Liver (tissue), 9 donors: Measurements from ENCODE around the gene NUB1. TPM values are rescaled to one million over a fixed set of nuclear protein-coding genes. Genes with fewer than 3 reads are reported as not detected.

Source experiments
- DNase-seq: peaks from one replicate; pipeline ENCODE4 v3.0.0-alpha.2; 2017; ENCODE audit warnings: low spot score
- H3K27ac ChIP-seq, 2 donors: one replicate each; pipeline ENCODE4 v1.7.0; 2013; ENCODE audit warnings: inconsistent platforms in 2 of 2, low read length in 2 of 2, control low read depth in 1 of 2, low read depth in 1 of 2, mild to moderate bottlenecking in 1 of 2
- H3K27me3 ChIP-seq, 4 donors: one replicate each; pipeline versions ENCODE4 v1.6.1 to v1.7.0; 2013; ENCODE audit warnings: low read length in 3 of 4, inconsistent platforms in 1 of 4, mild to moderate bottlenecking in 1 of 4, moderate library complexity in 1 of 4; ENCODE audit not compliant: control insufficient read depth in 4 of 4, insufficient read depth in 4 of 4
- H3K36me3 ChIP-seq, 4 donors: one replicate each; pipeline versions ENCODE4 v1.6.1 to v1.7.0; 2013; ENCODE audit warnings: low read length in 3 of 4, mild to moderate bottlenecking in 3 of 4, low read depth in 1 of 4, moderate library complexity in 1 of 4; ENCODE audit not compliant: control insufficient read depth in 4 of 4, insufficient read depth in 3 of 4
- H3K4me1 ChIP-seq, 4 donors: one replicate each; pipeline versions ENCODE4 v1.6.1 to v1.7.0; 2013; ENCODE audit warnings: low read length in 3 of 4, mild to moderate bottlenecking in 3 of 4, moderate library complexity in 1 of 4; ENCODE audit not compliant: control insufficient read depth in 4 of 4, insufficient read depth in 4 of 4
- H3K4me3 ChIP-seq, 3 donors: one replicate each; pipeline versions ENCODE4 v1.6.1 to v1.7.0; 2013; ENCODE audit warnings: low read length in 3 of 3, control low read depth in 1 of 3, low read depth in 1 of 3, mild to moderate bottlenecking in 1 of 3
- H3K9ac ChIP-seq, 2 donors: one replicate each; pipeline ENCODE4 v1.7.0; 2013; ENCODE audit warnings: low read length in 2 of 2, mild to moderate bottlenecking in 2 of 2, moderate library complexity in 2 of 2, control low read depth in 1 of 2, low read depth in 1 of 2
- H3K9me3 ChIP-seq, 4 donors: one replicate each; pipeline versions ENCODE4 v1.6.1 to v1.7.0; 2013; ENCODE audit warnings: low read length in 3 of 4; ENCODE audit not compliant: control insufficient read depth in 4 of 4
- EGR1 ChIP-seq, 2 donors: IDR thresholded peaks; 2 replicates each; pipeline ENCODE4 v1.6.1; 2016 to 2018; ENCODE audit warnings: antibody characterized with exemption in 2 of 2, low read depth in 2 of 2
- FOXA1 ChIP-seq: IDR thresholded peaks from 2 replicates; pipeline ENCODE4 v1.6.1; 2016; ENCODE audit warnings: antibody characterized with exemption
- FOXA2 ChIP-seq: IDR thresholded peaks from 2 replicates; pipeline ENCODE4 v1.6.1; 2016; ENCODE audit warnings: antibody characterized with exemption
- GABPA ChIP-seq, 2 donors: IDR thresholded peaks in 1 of 2; conservative IDR thresholded peaks in 1 of 2; 2 replicates each; pipeline ENCODE4 v1.6.1; 2016; ENCODE audit warnings: antibody characterized with exemption in 2 of 2, mild to moderate bottlenecking in 1 of 2, moderate library complexity in 1 of 2
- HNF4A ChIP-seq, 2 donors: conservative IDR thresholded peaks; 2 replicates each; pipeline ENCODE4 v1.6.1; 2016; ENCODE audit warnings: antibody characterized with exemption in 2 of 2, mild to moderate bottlenecking in 2 of 2
- HNF4G ChIP-seq: IDR thresholded peaks from 2 replicates; pipeline ENCODE4 v1.6.1; 2016; ENCODE audit warnings: antibody characterized with exemption
- JUND ChIP-seq, 2 donors: IDR thresholded peaks; 2 replicates each; pipeline ENCODE4 v1.6.1; 2016; ENCODE audit warnings: antibody characterized with exemption in 2 of 2
- NR2F2 ChIP-seq: IDR thresholded peaks from 2 replicates; pipeline ENCODE4 v1.6.1; 2016; ENCODE audit warnings: antibody characterized with exemption
- RAD21 ChIP-seq, 2 donors: IDR thresholded peaks; 2 replicates each; pipeline ENCODE4 v1.6.1; 2016; ENCODE audit warnings: antibody characterized with exemption in 2 of 2, mild to moderate bottlenecking in 2 of 2
- RXRA ChIP-seq, 2 donors: IDR thresholded peaks; 2 replicates each; pipeline ENCODE4 v1.6.1; 2017 to 2018; ENCODE audit warnings: antibody characterized with exemption in 2 of 2, mild to moderate bottlenecking in 1 of 2
- SP1 ChIP-seq: IDR thresholded peaks from 2 replicates; pipeline ENCODE4 v1.6.1; 2018; ENCODE audit warnings: antibody characterized with exemption, mild to moderate bottlenecking
- TAF1 ChIP-seq: conservative IDR thresholded peaks from 2 replicates; pipeline ENCODE4 v1.6.1; 2016; ENCODE audit warnings: antibody characterized with exemption, mild to moderate bottlenecking
- YY1 ChIP-seq: IDR thresholded peaks from 2 replicates; pipeline ENCODE4 v1.6.1; 2016; ENCODE audit warnings: antibody characterized with exemption, mild to moderate bottlenecking
- WGBS: extraction: QIAGEN DNeasy Blood & Tissue Kit; methylation state at CpG from one replicate; pipeline ENCODE4 v1.1.7; 2013; 5-methylcytosine and 5-hydroxymethylcytosine counted together
- polyA plus RNA-seq, 2 donors: library from polyadenylated mRNA; stranded (reverse) in 1 of 2; unstranded in 1 of 2; fragments of 200-250 nt in 1 of 2; fragments of >200 nt in 1 of 2; fragmentation: Nextera tagmentation in 1 of 2; extraction: Ambion mirVana in 1 of 2; gene quantifications; one replicate each; pipeline versions ENCODE4 v1.2.1 to v1.2.3, GENCODE V29; 2013 to 2015
- total RNA-seq, 2 donors: library from RNA; depleted of rRNA; stranded (reverse); fragments of >200 nt; gene quantifications; one replicate each; pipeline ENCODE4 v1.2.3, GENCODE V29; 2014
- TF ChIP-seq, protein P1 (sequence below): IDR thresholded peaks from 2 replicates; pipeline ENCODE4 v1.6.1; 2016; ENCODE audit warnings: antibody characterized with exemption
- TF ChIP-seq, protein P2 (sequence below): IDR thresholded peaks from 2 replicates; pipeline ENCODE4 v1.6.1; 2016; ENCODE audit warnings: antibody characterized with exemption
- TF ChIP-seq, protein P3 (sequence below): IDR thresholded peaks from 2 replicates; pipeline ENCODE4 v1.6.1; 2016; ENCODE audit warnings: antibody characterized with exemption
- TF ChIP-seq, protein P4 (sequence below): IDR thresholded peaks from 2 replicates; pipeline ENCODE4 v1.6.1; 2016; ENCODE audit warnings: antibody characterized with exemption, mild to moderate bottlenecking
- TF ChIP-seq, protein P5 (sequence below): fragments of 150-350 bp; IDR thresholded peaks from 2 replicates; pipeline ENCODE4 v1.5.1; 2017; ENCODE audit warnings: improper control_type of control experiment, low read depth, low read length; ENCODE audit not compliant: missing input control
- donor health status: healthy.
- donor health status: healthy.
- donor health status: healthy.
- donor health status: healthy.
- donor health status: healthy.

Gene NUB1
- total and polyA plus RNA-seq, 4 donors = 14.0 to 27.9 (median 18.8) TPM

DNA sequence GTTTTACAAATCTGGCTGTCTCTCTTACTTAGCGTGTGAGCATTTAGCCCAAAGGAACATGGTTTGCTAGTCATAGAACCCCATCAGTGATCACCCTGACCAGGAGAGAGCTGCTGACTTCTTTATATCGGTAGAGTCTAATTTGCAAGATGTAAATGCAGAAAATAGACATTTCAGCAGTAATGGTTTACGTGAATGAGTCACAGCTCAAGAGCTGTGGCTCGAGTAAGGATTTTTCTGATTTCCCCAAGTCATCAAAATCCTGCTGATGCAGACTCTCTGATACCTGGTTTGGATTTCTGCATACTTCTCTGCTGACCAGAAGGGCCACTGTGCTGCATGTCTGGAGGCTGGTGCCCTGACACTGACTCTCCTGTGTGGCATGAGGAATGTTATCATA is 25.7 kb downstream of the NUB1 start (continued):
- TF ChIP-seq, protein P1, sequence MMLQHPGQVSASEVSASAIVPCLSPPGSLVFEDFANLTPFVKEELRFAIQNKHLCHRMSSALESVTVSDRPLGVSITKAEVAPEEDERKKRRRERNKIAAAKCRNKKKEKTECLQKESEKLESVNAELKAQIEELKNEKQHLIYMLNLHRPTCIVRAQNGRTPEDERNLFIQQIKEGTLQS = no peak
- TF ChIP-seq, protein P2, sequence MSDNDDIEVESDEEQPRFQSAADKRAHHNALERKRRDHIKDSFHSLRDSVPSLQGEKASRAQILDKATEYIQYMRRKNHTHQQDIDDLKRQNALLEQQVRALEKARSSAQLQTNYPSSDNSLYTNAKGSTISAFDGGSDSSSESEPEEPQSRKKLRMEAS = no peak
- no peak for TF ChIP-seq SP1
- TF ChIP-seq FOXA2 = no peak
- no peak for TF ChIP-seq JUND (IDR thresholded peaks at IDR 0.05)
- TF ChIP-seq RXRA (IDR thresholded peaks at IDR 0.05) = no peak
- no peak for TF ChIP-seq RAD21 (IDR thresholded peaks at IDR 0.05)
- TF ChIP-seq GABPA (IDR thresholded peaks at IDR 0.05 in 1 of 2, conservative IDR thresholded peaks at IDR 0.05 in 1 of 2) = no peak
- TF ChIP-seq, protein P3, sequence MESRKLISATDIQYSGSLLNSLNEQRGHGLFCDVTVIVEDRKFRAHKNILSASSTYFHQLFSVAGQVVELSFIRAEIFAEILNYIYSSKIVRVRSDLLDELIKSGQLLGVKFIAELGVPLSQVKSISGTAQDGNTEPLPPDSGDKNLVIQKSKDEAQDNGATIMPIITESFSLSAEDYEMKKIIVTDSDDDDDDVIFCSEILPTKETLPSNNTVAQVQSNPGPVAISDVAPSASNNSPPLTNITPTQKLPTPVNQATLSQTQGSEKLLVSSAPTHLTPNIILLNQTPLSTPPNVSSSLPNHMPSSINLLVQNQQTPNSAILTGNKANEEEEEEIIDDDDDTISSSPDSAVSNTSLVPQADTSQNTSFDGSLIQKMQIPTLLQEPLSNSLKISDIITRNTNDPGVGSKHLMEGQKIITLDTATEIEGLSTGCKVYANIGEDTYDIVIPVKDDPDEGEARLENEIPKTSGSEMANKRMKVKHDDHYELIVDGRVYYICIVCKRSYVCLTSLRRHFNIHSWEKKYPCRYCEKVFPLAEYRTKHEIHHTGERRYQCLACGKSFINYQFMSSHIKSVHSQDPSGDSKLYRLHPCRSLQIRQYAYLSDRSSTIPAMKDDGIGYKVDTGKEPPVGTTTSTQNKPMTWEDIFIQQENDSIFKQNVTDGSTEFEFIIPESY = no peak
- TF ChIP-seq YY1 = no peak

DNA sequence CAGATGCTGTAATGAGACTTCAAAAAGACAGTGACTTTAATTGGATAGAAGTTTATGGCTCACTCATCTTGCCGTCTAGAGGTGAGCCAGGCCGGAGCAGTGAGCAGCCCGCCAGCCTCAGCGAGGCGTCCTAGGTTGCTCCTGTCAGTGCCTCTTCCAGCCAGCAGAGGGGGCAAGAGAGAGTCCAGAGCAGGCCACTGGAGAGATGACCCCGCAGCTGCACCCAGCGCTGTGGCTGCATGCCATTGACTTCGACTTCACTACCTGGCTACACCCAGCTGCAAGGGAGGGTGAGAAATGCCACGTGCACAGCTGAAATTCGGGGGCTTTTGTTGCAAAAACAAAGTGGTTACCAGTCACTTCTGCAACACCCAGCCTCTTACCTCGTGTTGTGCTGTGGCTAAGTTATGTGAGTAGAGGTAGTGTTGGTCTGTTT is 26.5 kb downstream of the NUB1 start:
- no peak overlapping the region for H3K4me3 ChIP-seq
- peaks cover 0 to 24% (median 15%) of the 10 kb centered on the region in 4 donors for H3K36me3 ChIP-seq
- peak; percentile 78 for DNase-seq
- no peak overlapping the region for H3K9ac ChIP-seq
- 11% methylated on average over 11 of the region's 11 CpGs for WGBS
- no peaks in the 10 kb centered on the region for H3K9me3 ChIP-seq
- H3K4me1 ChIP-seq = peaks cover 3 to 6% (median 4%) of the 10 kb centered on the region in 4 donors
- H3K27ac ChIP-seq = no peak overlapping the region
- no peaks in the 10 kb centered on the region for H3K27me3 ChIP-seq
- TF ChIP-seq, protein P3 = no peak
- no peak for TF ChIP-seq TAF1
- TF ChIP-seq HNF4A (conservative IDR thresholded peaks at IDR 0.05) = peak; percentile 18 to 34
- TF ChIP-seq YY1 = no peak
- no peak for TF ChIP-seq HNF4G
- peak; percentile 93 to 98 for TF ChIP-seq RAD21 (IDR thresholded peaks at IDR 0.05)
- TF ChIP-seq, protein P4, sequence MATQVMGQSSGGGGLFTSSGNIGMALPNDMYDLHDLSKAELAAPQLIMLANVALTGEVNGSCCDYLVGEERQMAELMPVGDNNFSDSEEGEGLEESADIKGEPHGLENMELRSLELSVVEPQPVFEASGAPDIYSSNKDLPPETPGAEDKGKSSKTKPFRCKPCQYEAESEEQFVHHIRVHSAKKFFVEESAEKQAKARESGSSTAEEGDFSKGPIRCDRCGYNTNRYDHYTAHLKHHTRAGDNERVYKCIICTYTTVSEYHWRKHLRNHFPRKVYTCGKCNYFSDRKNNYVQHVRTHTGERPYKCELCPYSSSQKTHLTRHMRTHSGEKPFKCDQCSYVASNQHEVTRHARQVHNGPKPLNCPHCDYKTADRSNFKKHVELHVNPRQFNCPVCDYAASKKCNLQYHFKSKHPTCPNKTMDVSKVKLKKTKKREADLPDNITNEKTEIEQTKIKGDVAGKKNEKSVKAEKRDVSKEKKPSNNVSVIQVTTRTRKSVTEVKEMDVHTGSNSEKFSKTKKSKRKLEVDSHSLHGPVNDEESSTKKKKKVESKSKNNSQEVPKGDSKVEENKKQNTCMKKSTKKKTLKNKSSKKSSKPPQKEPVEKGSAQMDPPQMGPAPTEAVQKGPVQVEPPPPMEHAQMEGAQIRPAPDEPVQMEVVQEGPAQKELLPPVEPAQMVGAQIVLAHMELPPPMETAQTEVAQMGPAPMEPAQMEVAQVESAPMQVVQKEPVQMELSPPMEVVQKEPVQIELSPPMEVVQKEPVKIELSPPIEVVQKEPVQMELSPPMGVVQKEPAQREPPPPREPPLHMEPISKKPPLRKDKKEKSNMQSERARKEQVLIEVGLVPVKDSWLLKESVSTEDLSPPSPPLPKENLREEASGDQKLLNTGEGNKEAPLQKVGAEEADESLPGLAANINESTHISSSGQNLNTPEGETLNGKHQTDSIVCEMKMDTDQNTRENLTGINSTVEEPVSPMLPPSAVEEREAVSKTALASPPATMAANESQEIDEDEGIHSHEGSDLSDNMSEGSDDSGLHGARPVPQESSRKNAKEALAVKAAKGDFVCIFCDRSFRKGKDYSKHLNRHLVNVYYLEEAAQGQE = no peak
- TF ChIP-seq GABPA (IDR thresholded peaks at IDR 0.05 in 1 of 2, conservative IDR thresholded peaks at IDR 0.05 in 1 of 2) = no peak
- TF ChIP-seq, protein P1 = no peak
- TF ChIP-seq, protein P5, sequence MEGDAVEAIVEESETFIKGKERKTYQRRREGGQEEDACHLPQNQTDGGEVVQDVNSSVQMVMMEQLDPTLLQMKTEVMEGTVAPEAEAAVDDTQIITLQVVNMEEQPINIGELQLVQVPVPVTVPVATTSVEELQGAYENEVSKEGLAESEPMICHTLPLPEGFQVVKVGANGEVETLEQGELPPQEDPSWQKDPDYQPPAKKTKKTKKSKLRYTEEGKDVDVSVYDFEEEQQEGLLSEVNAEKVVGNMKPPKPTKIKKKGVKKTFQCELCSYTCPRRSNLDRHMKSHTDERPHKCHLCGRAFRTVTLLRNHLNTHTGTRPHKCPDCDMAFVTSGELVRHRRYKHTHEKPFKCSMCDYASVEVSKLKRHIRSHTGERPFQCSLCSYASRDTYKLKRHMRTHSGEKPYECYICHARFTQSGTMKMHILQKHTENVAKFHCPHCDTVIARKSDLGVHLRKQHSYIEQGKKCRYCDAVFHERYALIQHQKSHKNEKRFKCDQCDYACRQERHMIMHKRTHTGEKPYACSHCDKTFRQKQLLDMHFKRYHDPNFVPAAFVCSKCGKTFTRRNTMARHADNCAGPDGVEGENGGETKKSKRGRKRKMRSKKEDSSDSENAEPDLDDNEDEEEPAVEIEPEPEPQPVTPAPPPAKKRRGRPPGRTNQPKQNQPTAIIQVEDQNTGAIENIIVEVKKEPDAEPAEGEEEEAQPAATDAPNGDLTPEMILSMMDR = peak; percentile 98
- TF ChIP-seq FOXA2 = no peak
- TF ChIP-seq RXRA (IDR thresholded peaks at IDR 0.05) = peak; percentile 70 to 85
- TF ChIP-seq, protein P2 = peak; percentile 18
- no peak for TF ChIP-seq FOXA1
- TF ChIP-seq JUND (IDR thresholded peaks at IDR 0.05) = no peak
- TF ChIP-seq SP1 = peak; percentile 17
- peak; percentile 70 for TF ChIP-seq NR2F2
- TF ChIP-seq EGR1 (IDR thresholded peaks at IDR 0.05; ENCODE audit: low read depth in 2 of 2) = no peak
